Endothelial cell of umbilical vein (primary cell): ENCODE measurements around the gene TENT4A. TPM values are rescaled to one million over a fixed set of nuclear protein-coding genes. Genes with fewer than 3 reads are reported as not detected.

Experiments used
- BruUV-seq: library from RNA; stranded (reverse); fragments of 400-500 nt; replicated peaks from 2 replicates; lab custom pipeline; 2021; lab: Mats Ljungman, UMichigan
- CTCF ChIA-PET: fragments of 300-600, 350-600 bp; sonication (Branson Sonifier 250); formaldehyde crosslinking; loops from one replicate; lab custom pipeline; 2021; ENCODE audit warnings: antibody characterized with exemption, inconsistent platforms; lab: Charles Lee
- POLR2A ChIA-PET: fragments of 300-600, 350-600 bp; sonication (Branson Sonifier 250); formaldehyde crosslinking; loops from one replicate; lab custom pipeline; 2021; ENCODE audit warnings: antibody characterized with exemption, inconsistent platforms; lab: Charles Lee
- DNase-seq: peaks from one replicate; pipeline ENCODE4 v3.0.0-alpha.2; 2011; ENCODE audit warnings: low read depth, low spot score
- FAIRE-seq: peaks from 2 replicates; lab custom pipeline; 2011; peaks lifted over from hg19 to GRCh38; lab: Jason Lieb, UNC
- H2AFZ ChIP-seq: 2 replicates; pipeline ENCODE4 v1.6.0; 2012; ENCODE audit warnings: low read depth, low read length, control low read depth, inconsistent platforms
- H3K27ac ChIP-seq: 2 replicates; pipeline ENCODE4 v1.5.1; 2011; ENCODE audit warnings: low read depth, mild to moderate bottlenecking, control low read depth, low read length, moderate library complexity; ENCODE audit not compliant: insufficient read depth
- H3K27me3 ChIP-seq, 2 experiments: 2 replicates each; pipeline versions ENCODE4 v1.6.0 to v1.6.1; 2011; ENCODE audit warnings: low read length in 2 of 2, mixed read lengths in 1 of 2; ENCODE audit not compliant: control insufficient read depth in 2 of 2, insufficient read depth in 2 of 2
- H3K36me3 ChIP-seq, 2 experiments: 2 replicates in 1 of 2; 3 replicates in 1 of 2; pipeline ENCODE4 v1.5.1; 2011; ENCODE audit warnings: low read length in 2 of 2, mild to moderate bottlenecking in 1 of 2, moderate library complexity in 1 of 2; ENCODE audit not compliant: control insufficient read depth in 2 of 2, insufficient read depth in 2 of 2; ENCODE audit errors: extremely low read depth in 1 of 2
- H3K4me1 ChIP-seq: 3 replicates; pipeline ENCODE4 v1.5.1; 2011; ENCODE audit warnings: mild to moderate bottlenecking, low read length; ENCODE audit not compliant: control insufficient read depth, insufficient read depth; ENCODE audit errors: extremely low read depth
- H3K4me2 ChIP-seq: 2 replicates; pipeline ENCODE4 v1.6.1; 2011; ENCODE audit warnings: low read length, control low read depth, mixed read lengths; ENCODE audit not compliant: insufficient read depth
- H3K4me3 ChIP-seq, 3 experiments: fragments of 200-600 bp in 1 of 3; sonication (generic), shearing (Covaris generic) in 1 of 3; replicated peaks in 1 of 3; 2 replicates each; pipeline ENCODE4 v1.5.1; 2011 to 2016; ENCODE audit warnings: control low read depth in 3 of 3, low read length in 3 of 3, mild to moderate bottlenecking in 2 of 3, inconsistent platforms in 1 of 3, low read depth in 1 of 3, moderate library complexity in 1 of 3; ENCODE audit not compliant: insufficient read depth in 1 of 3
- H3K79me2 ChIP-seq: 2 replicates; pipeline ENCODE4 v1.6.0; 2012; ENCODE audit warnings: low read length, inconsistent platforms; ENCODE audit not compliant: control insufficient read depth, insufficient read depth
- H3K9ac ChIP-seq: replicated peaks from 2 replicates; pipeline ENCODE3; 2011; ENCODE audit warnings: low read length, control low read depth; ENCODE audit not compliant: insufficient read depth; ENCODE audit errors: extremely low read depth
- H3K9me1 ChIP-seq: replicated peaks from 3 replicates; pipeline ENCODE4 v1.6.0; 2011; ENCODE audit warnings: mild to moderate bottlenecking, low read length; ENCODE audit not compliant: control insufficient read depth, insufficient read depth; ENCODE audit errors: extremely low read depth
- H3K9me3 ChIP-seq: replicated peaks from 2 replicates; pipeline ENCODE4 v1.5.1; 2012; ENCODE audit warnings: low read length, inconsistent platforms; ENCODE audit not compliant: control insufficient read depth, insufficient read depth
- H4K20me1 ChIP-seq: replicated peaks from 2 replicates; pipeline ENCODE3; 2011; ENCODE audit warnings: mild to moderate bottlenecking, low read length; ENCODE audit not compliant: control insufficient read depth, insufficient read depth; ENCODE audit errors: extremely low read depth
- EZH2 ChIP-seq: IDR thresholded peaks from 2 replicates; pipeline ENCODE4 v1.6.1; 2012; ENCODE audit warnings: borderline replicate concordance, low read depth, mild to moderate bottlenecking, moderate library complexity, low read length, inconsistent platforms; ENCODE audit not compliant: severe bottlenecking
- FOS ChIP-seq: IDR thresholded peaks from 2 replicates; pipeline ENCODE4 v1.6.1; 2011; ENCODE audit warnings: mild to moderate bottlenecking, low read length, moderate library complexity, borderline replicate concordance; ENCODE audit not compliant: insufficient read depth
- GATA2 ChIP-seq: IDR thresholded peaks from 2 replicates; pipeline ENCODE4 v1.7.0; 2011; ENCODE audit warnings: low read depth, mild to moderate bottlenecking, moderate library complexity, mixed read lengths, low read length; ENCODE audit not compliant: insufficient read length, insufficient read depth
- JUN ChIP-seq: IDR thresholded peaks from 2 replicates; pipeline ENCODE4 v1.6.1; 2011; ENCODE audit warnings: borderline replicate concordance, low read depth; ENCODE audit not compliant: insufficient read length, insufficient read depth
- MYC ChIP-seq: IDR thresholded peaks from one replicate; pipeline ENCODE4 v1.6.1; 2011; ENCODE audit warnings: mild to moderate bottlenecking, low read depth, low read length
- POLR2A ChIP-seq: IDR thresholded peaks from 2 replicates; pipeline ENCODE4 v1.6.1; 2012; ENCODE audit warnings: low read depth, mild to moderate bottlenecking, control low read depth, low read length
- POLR2AphosphoS5 ChIP-seq: IDR thresholded peaks from 2 replicates; pipeline ENCODE4 v1.6.1; 2012; ENCODE audit warnings: low read depth, mild to moderate bottlenecking, control low read depth, low read length, moderate library complexity; ENCODE audit not compliant: insufficient read depth
- dilution Hi-C: fragments of 300-500 bp; cut with MboI; formaldehyde crosslinking; loops from one replicate; pipeline ENCODE4 v1.15.0; 2019; ENCODE audit warnings: low sequenced_read_pairs; ENCODE audit not compliant: extremely low pct_ligation_motif_present
- intact Hi-C: fragments of 100-400 bp; cut with micrococcal nuclease; formaldehyde crosslinking; loops from one replicate; pipeline ENCODE4 v1.10.0; 2022
- polyA plus RNA-seq, 4 experiments: library from polyadenylated mRNA; depleted of rRNA in 3 of 4; stranded (reverse) in 3 of 4; unstranded in 1 of 4; fragments of >200 nt; gene quantifications; 2 replicates each; pipeline versions ENCODE4 v1.2.1 to v1.2.3, GENCODE V29; 2011 to 2012; ENCODE audit warnings: missing spikeins in 1 of 4
- total RNA-seq: library from RNA; stranded (reverse); gene quantifications from 2 replicates; pipeline ENCODE4 v1.2.3, GENCODE V29; 2021
- TF ChIP-seq, protein P1 (sequence below): IDR thresholded peaks from 2 replicates; pipeline ENCODE4 v1.6.1; 2011; ENCODE audit not compliant: insufficient read depth, insufficient read length
- TF ChIP-seq, protein P2 (sequence below), 2 donors: IDR thresholded peaks; 1 replicate in 1 of 2; 2 replicates in 1 of 2; pipeline ENCODE4 v1.5.1; 2011; ENCODE audit warnings: low read length in 2 of 2, mild to moderate bottlenecking in 2 of 2, moderate library complexity in 2 of 2, control low read depth in 1 of 2, inconsistent platforms in 1 of 2, low read depth in 1 of 2; ENCODE audit not compliant: insufficient read depth in 1 of 2; ENCODE audit errors: extremely low read depth in 1 of 2

Gene TENT4A
- total and polyA plus RNA-seq, 2 donors (not counting 3 experiments of a cell fraction or from before 2014, with no cell fraction given), result 10.2 to 35.4 TPM

DNA sequence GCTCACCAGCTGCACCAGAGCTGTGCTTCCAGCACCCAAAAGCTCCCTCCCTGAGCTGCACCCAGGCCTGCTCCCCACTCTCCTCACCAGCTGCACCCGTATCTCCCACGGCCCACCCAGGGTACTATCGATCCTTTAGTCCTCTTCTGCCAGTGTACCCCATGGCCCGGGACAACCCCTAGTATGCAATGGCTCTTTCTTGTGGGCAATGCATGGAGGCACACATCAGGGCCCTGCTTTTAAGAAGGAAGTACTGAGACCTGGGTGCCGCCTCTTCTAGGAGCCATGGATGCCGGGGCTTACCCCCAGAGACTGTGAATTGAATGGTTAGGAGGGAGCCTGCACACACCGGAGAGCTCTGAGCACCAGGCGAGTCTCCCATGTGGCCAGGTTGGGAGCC, 49.5 kb downstream of the TENT4A start:
- Histone ChIP-seq H3K27me3 (no peaks in the 10 kb centered on the region), H3K27ac (no peak overlapping the region), H3K79me2 (no peaks in the 10 kb centered on the region), H3K9me1 (no peaks in the 10 kb centered on the region), H3K4me2 (no peak overlapping the region), H2AFZ (no peak overlapping the region), H4K20me1 (no peaks in the 10 kb centered on the region), H3K4me1 (peaks cover 10% of the 10 kb centered on the region), H3K4me3 (no peak overlapping the region), H3K36me3 (peaks cover 2 to 3% of the 10 kb centered on the region in 2 experiments), H3K9me3 (no peaks in the 10 kb centered on the region), H3K9ac (no peak overlapping the region)
- intact Hi-C loops, result loop anchor here (10.0 kb wide), 1 partner anchor 1092 kb away; the partner anchor contains the start of gene CFAP90
- ChIA-PET CTCF (interaction anchor here (1.2 kb wide), 1 partner anchor 993 kb away, joined by 4 read pairs; no protein-coding TSS in a partner anchor), POLR2A (no interaction called here)
- no TSS peak for BruUV-seq
- FAIRE-seq (no peak), DNase-seq (no peak)
- TF ChIP-seq GATA2, result no peak
- TF ChIP-seq POLR2AphosphoS5, result no peak
- TF ChIP-seq POLR2A, result no peak
- TF ChIP-seq, protein P1, sequence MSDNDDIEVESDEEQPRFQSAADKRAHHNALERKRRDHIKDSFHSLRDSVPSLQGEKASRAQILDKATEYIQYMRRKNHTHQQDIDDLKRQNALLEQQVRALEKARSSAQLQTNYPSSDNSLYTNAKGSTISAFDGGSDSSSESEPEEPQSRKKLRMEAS, result no peak
- no peak for TF ChIP-seq FOS
- TF ChIP-seq, protein P2, sequence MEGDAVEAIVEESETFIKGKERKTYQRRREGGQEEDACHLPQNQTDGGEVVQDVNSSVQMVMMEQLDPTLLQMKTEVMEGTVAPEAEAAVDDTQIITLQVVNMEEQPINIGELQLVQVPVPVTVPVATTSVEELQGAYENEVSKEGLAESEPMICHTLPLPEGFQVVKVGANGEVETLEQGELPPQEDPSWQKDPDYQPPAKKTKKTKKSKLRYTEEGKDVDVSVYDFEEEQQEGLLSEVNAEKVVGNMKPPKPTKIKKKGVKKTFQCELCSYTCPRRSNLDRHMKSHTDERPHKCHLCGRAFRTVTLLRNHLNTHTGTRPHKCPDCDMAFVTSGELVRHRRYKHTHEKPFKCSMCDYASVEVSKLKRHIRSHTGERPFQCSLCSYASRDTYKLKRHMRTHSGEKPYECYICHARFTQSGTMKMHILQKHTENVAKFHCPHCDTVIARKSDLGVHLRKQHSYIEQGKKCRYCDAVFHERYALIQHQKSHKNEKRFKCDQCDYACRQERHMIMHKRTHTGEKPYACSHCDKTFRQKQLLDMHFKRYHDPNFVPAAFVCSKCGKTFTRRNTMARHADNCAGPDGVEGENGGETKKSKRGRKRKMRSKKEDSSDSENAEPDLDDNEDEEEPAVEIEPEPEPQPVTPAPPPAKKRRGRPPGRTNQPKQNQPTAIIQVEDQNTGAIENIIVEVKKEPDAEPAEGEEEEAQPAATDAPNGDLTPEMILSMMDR (IDR thresholded peaks at IDR 0.05; ENCODE audit: extremely low read depth in 1 of 2, insufficient read depth in 1 of 2, low read depth in 1 of 2, low read length in 2 of 2), result no peak
- TF ChIP-seq JUN, result no peak
- no peak for TF ChIP-seq EZH2
- no peak for TF ChIP-seq MYC
- dilution Hi-C loops, result no loop called here
